ENCODE results near the gene MATCAP1. TPM values are rescaled to one million over a fixed set of nuclear protein-coding genes. Genes with fewer than 3 reads are reported as not detected.

The MATCAP1 gene
- polyA plus RNA-seq, 6 donors from 2014 or later, result 0.33 to 0.40 (median 0.40) TPM; not detected in 2

GRCh38 chr16:67215706-67216105 is 31.9 kb upstream of the MATCAP1 start:
- H3K27ac Mint-ChIP-seq, result peak overlapping the region in 2 of 6 donors; percentile 74 to 85
- no peaks in the 10 kb centered on the region for H3K27me3 Mint-ChIP-seq
- peaks cover 0 to 3% of the 10 kb centered on the region in 2 donors for H3K36me3 Mint-ChIP-seq
- H3K4me1 Mint-ChIP-seq, result peaks cover 0 to 9% (median 3%) of the 10 kb centered on the region in 3 donors
- H3K4me3 Mint-ChIP-seq, result no peak overlapping the region
- ATAC-seq (ENCODE audit: low read depth in 2 of 2) (no peak), DNase-seq (no peak)
- H3K9me3 Mint-ChIP-seq, result no peaks in the 10 kb centered on the region

- H3K27me3 Mint-ChIP-seq, result no peaks in the 10 kb centered on the region
- H3K4me3 Mint-ChIP-seq, result no peak overlapping the region
- no peaks in the 10 kb centered on the region for H3K9me3 Mint-ChIP-seq
- H3K36me3 Mint-ChIP-seq, result no peaks in the 10 kb centered on the region
- DNase-seq (no peak), ATAC-seq (ENCODE audit: low read depth in 2 of 2) (no peak)
- H3K4me1 Mint-ChIP-seq, result peaks cover 0 to 9% (median 6%) of the 10 kb centered on the region in 3 donors
- no peak overlapping the region for H3K27ac Mint-ChIP-seq
Measured at GRCh38 chr16:67213197-67214019, 29.6 kb upstream of the MATCAP1 start.

GRCh38 chr16:67212766-67213165 is 29.0 kb upstream of the MATCAP1 start:
- Mint-ChIP-seq H3K9me3 (no peaks in the 10 kb centered on the region), H3K27me3 (no peaks in the 10 kb centered on the region), H3K4me3 (no peak overlapping the region), H3K4me1 (peaks cover 0 to 9% (median 6%) of the 10 kb centered on the region in 3 donors), H3K27ac (peak overlapping the region in 1 of 6 donors; percentile 26), H3K36me3 (no peaks in the 10 kb centered on the region)
- DNase-seq, result no peak
- ATAC-seq (ENCODE audit: low read depth in 2 of 2), result no peak

- no peaks in the 10 kb centered on the region for H3K27me3 Mint-ChIP-seq
- no peak overlapping the region for H3K4me3 Mint-ChIP-seq
- no peak for ATAC-seq (ENCODE audit: low read depth in 2 of 2)
Measured at GRCh38 chr16:67211674-67212073, 27.9 kb upstream of the MATCAP1 start.

GRCh38 chr16:67210069-67210937 is 26.5 kb upstream of the MATCAP1 start:
- DNase-seq (no peak), ATAC-seq (ENCODE audit: low read depth in 2 of 2) (no peak)
- peak overlapping the region in 1 of 6 donors; percentile 43 for H3K27ac Mint-ChIP-seq
- H3K36me3 Mint-ChIP-seq, result no peaks in the 10 kb centered on the region
- no peak overlapping the region for H3K4me3 Mint-ChIP-seq
- H3K9me3 Mint-ChIP-seq, result no peaks in the 10 kb centered on the region
- H3K27me3 Mint-ChIP-seq, result no peaks in the 10 kb centered on the region
- H3K4me1 Mint-ChIP-seq, result peaks cover 0 to 3% (median 0%) of the 10 kb centered on the region in 3 donors

More at GRCh38 chr16:67211674-67212073, 27.9 kb upstream of the MATCAP1 start:
- Mint-ChIP-seq H3K9me3 (no peaks in the 10 kb centered on the region), H3K36me3 (no peaks in the 10 kb centered on the region), H3K4me1 (peaks cover 0 to 6% (median 5%) of the 10 kb centered on the region in 3 donors), H3K27ac (peak overlapping the region in 1 of 6 donors; percentile 36)
- no peak for DNase-seq

- no peaks in the 10 kb centered on the region for H3K9me3 Mint-ChIP-seq
- peaks cover 0 to 3% (median 0%) of the 10 kb centered on the region in 3 donors for H3K4me1 Mint-ChIP-seq
- no peaks in the 10 kb centered on the region for H3K36me3 Mint-ChIP-seq
- DNase-seq, result no peak
- H3K4me3 Mint-ChIP-seq, result no peak overlapping the region
- no peaks in the 10 kb centered on the region for H3K27me3 Mint-ChIP-seq
- no peak overlapping the region for H3K27ac Mint-ChIP-seq
- no peak for ATAC-seq (ENCODE audit: low read depth in 2 of 2)
Measured at GRCh38 chr16:67209565-67209964, 25.8 kb upstream of the MATCAP1 start.

- no peaks in the 10 kb centered on the region for H3K9me3 Mint-ChIP-seq
- H3K27me3 Mint-ChIP-seq, result no peaks in the 10 kb centered on the region
- no peak for DNase-seq
- ATAC-seq (ENCODE audit: low read depth in 2 of 2), result no peak
- H3K4me3 Mint-ChIP-seq, result no peak overlapping the region
- H3K27ac Mint-ChIP-seq, result peak overlapping the region in 1 of 6 donors; percentile 59
- H3K36me3 Mint-ChIP-seq, result no peaks in the 10 kb centered on the region
- H3K4me1 Mint-ChIP-seq, result peaks cover 0 to 3% (median 0%) of the 10 kb centered on the region in 3 donors
Measured at GRCh38 chr16:67208154-67208896, 24.6 kb upstream of the MATCAP1 start.

GRCh38 chr16:67207249-67208091 is 23.7 kb upstream of the MATCAP1 start:
- no peaks in the 10 kb centered on the region for H3K36me3 Mint-ChIP-seq
- H3K4me1 Mint-ChIP-seq, result peaks cover 0 to 3% (median 0%) of the 10 kb centered on the region in 3 donors
- ATAC-seq (ENCODE audit: low read depth in 2 of 2) (no peak), DNase-seq (no peak)
- H3K27ac Mint-ChIP-seq, result no peak overlapping the region
- H3K27me3 Mint-ChIP-seq, result no peaks in the 10 kb centered on the region
- no peaks in the 10 kb centered on the region for H3K9me3 Mint-ChIP-seq
- H3K4me3 Mint-ChIP-seq, result no peak overlapping the region

GRCh38 chr16:67206838-67207248 is 23.1 kb upstream of the MATCAP1 start:
- Mint-ChIP-seq H3K4me3 (no peak overlapping the region), H3K36me3 (no peaks in the 10 kb centered on the region), H3K4me1 (peaks cover 0 to 3% (median 0%) of the 10 kb centered on the region in 3 donors), H3K27ac (peak overlapping the region in 2 of 6 donors; percentile 43 to 47), H3K9me3 (no peaks in the 10 kb centered on the region), H3K27me3 (no peaks in the 10 kb centered on the region)
- DNase-seq (no peak), ATAC-seq (ENCODE audit: low read depth in 2 of 2) (no peak)

- no peak overlapping the region for H3K4me3 Mint-ChIP-seq
- peak overlapping the region in 2 of 6 donors; percentile 43 to 61 for H3K27ac Mint-ChIP-seq
- peaks cover 0 to 3% (median 0%) of the 10 kb centered on the region in 3 donors for H3K4me1 Mint-ChIP-seq
- no peaks in the 10 kb centered on the region for H3K27me3 Mint-ChIP-seq
- no peak for DNase-seq
- no peaks in the 10 kb centered on the region for H3K36me3 Mint-ChIP-seq
- H3K9me3 Mint-ChIP-seq, result no peaks in the 10 kb centered on the region
- no peak for ATAC-seq (ENCODE audit: low read depth in 2 of 2)
Measured at GRCh38 chr16:67206129-67206837, 22.5 kb upstream of the MATCAP1 start.

GRCh38 chr16:67204076-67204475 is 20.3 kb upstream of the MATCAP1 start:
- DNase-seq (no peak), ATAC-seq (ENCODE audit: low read depth in 2 of 2) (no peak)
- no peaks in the 10 kb centered on the region for H3K27me3 Mint-ChIP-seq
- H3K4me3 Mint-ChIP-seq, result no peak overlapping the region
- peak overlapping the region in 1 of 6 donors; percentile 66 for H3K27ac Mint-ChIP-seq
- H3K36me3 Mint-ChIP-seq, result peaks cover 0 to 6% of the 10 kb centered on the region in 2 donors
- no peaks in the 10 kb centered on the region for H3K9me3 Mint-ChIP-seq
- H3K4me1 Mint-ChIP-seq, result peaks cover 0 to 8% (median 5%) of the 10 kb centered on the region in 3 donors

- DNase-seq (no peak), ATAC-seq (ENCODE audit: low read depth in 2 of 2) (no peak)
- no peak overlapping the region for H3K27ac Mint-ChIP-seq
- no peak overlapping the region for H3K4me3 Mint-ChIP-seq
- no peaks in the 10 kb centered on the region for H3K27me3 Mint-ChIP-seq
- H3K36me3 Mint-ChIP-seq, result peaks cover 0 to 6% of the 10 kb centered on the region in 2 donors
- no peaks in the 10 kb centered on the region for H3K9me3 Mint-ChIP-seq
- peaks cover 5 to 12% (median 11%) of the 10 kb centered on the region in 3 donors for H3K4me1 Mint-ChIP-seq
Measured at GRCh38 chr16:67202956-67203493, 19.3 kb upstream of the MATCAP1 start.

All from naive B cell (primary cell).